SKM-1 (cell line): ENCODE results near the gene CLBA1.

Experiments used
- DNase-seq: peaks from one replicate; lab custom pipeline; 2025; ENCODE audit not compliant: unreplicated experiment; lab: John Stamatoyannopoulos, UW

Gene CLBA1

GRCh38 chr14:104968541-104969401 lies 16.8 kb upstream of the CLBA1 start:
- DNase-seq = no peak

GRCh38 chr14:104969741-104970230 lies 15.8 kb upstream of the CLBA1 start:
- DNase-seq = no peak

GRCh38 chr14:104970231-104971068 lies 15.1 kb upstream of the CLBA1 start:
- no peak for DNase-seq

- no peak for DNase-seq
These were observed 13.9 kb upstream of the CLBA1 start for GRCh38 chr14:104971447-104972240.

- DNase-seq = no peak
These were observed 13.1 kb upstream of the CLBA1 start for GRCh38 chr14:104972301-104973134.

GRCh38 chr14:104973135-104973384 lies 12.5 kb upstream of the CLBA1 start:
- DNase-seq = no peak

GRCh38 chr14:104973385-104974145 lies 12.0 kb upstream of the CLBA1 start:
- no peak for DNase-seq

- no peak for DNase-seq
These were observed 11.4 kb upstream of the CLBA1 start for GRCh38 chr14:104974146-104974541.

GRCh38 chr14:104974665-104975390 lies 10.8 kb upstream of the CLBA1 start:
- DNase-seq = no peak

GRCh38 chr14:104975481-104976197 lies 9.9 kb upstream of the CLBA1 start:
- no peak for DNase-seq

- DNase-seq = peak; percentile 39
These were observed 9.2 kb upstream of the CLBA1 start for GRCh38 chr14:104976198-104977007.

- no peak for DNase-seq
These were observed 8.4 kb upstream of the CLBA1 start for GRCh38 chr14:104977008-104977680.

GRCh38 chr14:104977681-104978653 lies 7.6 kb upstream of the CLBA1 start, which contains the start of gene AHNAK2:
TSS of gene AHNAK2 (minus strand) at chr14:104978374. CDS start at chr14:104978237, 137 bp downstream.
- peak; percentile 6 for DNase-seq

- no peak for DNase-seq
These were observed 6.6 kb upstream of the CLBA1 start for GRCh38 chr14:104978746-104979691.
